HCT116 (cell line): ENCODE data around the gene CNTN5. TPM values are rescaled to one million over a fixed set of nuclear protein-coding genes. Genes with fewer than 3 reads are reported as not detected.

ENCODE experiments used
- ATAC-seq: fragments of 200-7000 bp; cut with Tn5 transposase; 2 replicates; pipeline ENCODE4 v1.9.1; 2020; ENCODE audit warnings: mild to moderate bottlenecking, moderate library complexity
- BruUV-seq: library from RNA; stranded (reverse); fragments of 400-500 nt; replicated peaks from 2 replicates; lab custom pipeline; 2021; lab: Mats Ljungman, UMichigan
- CTCF ChIA-PET: fragments of 300-600 bp; sonication (Branson Sonifier 250); formaldehyde crosslinking; loops from one replicate; lab custom pipeline; 2021; ENCODE audit warnings: antibody characterized with exemption; lab: Charles Lee
- POLR2A ChIA-PET: fragments of 300-600, 350-600 bp; sonication (Branson Sonifier 250); formaldehyde crosslinking; loops from one replicate; lab custom pipeline; 2021; ENCODE audit warnings: antibody characterized with exemption; lab: Charles Lee
- RAD21 ChIA-PET, 2 experiments: fragments of 300-600 bp; sonication (Branson Sonifier 250); formaldehyde crosslinking; loops; one replicate each; lab custom pipeline; 2023; ENCODE audit warnings: low total read pairs in 2 of 2; ENCODE audit not compliant: uncharacterized antibody in 2 of 2, unreplicated experiment in 2 of 2, low non-redundant PET in 1 of 2; lab: Charles Lee
- DNase-seq: peaks from one replicate; pipeline ENCODE4 v3.0.0-alpha.2; 2010; ENCODE audit warnings: low read depth, low spot score
- H2AFZ ChIP-seq: fragments of 200-600 bp; shearing (Covaris generic), sonication (generic); 2 replicates; pipeline ENCODE4 v1.6.1; 2017; ENCODE audit warnings: low read depth, mixed run types, mixed read lengths, antibody characterized with exemption, low read length; ENCODE audit not compliant: poor library complexity, severe bottlenecking
- H3K27ac ChIP-seq: 2 replicates; pipeline ENCODE4 v1.5.1; 2012; ENCODE audit warnings: low read depth, low read length
- H3K27me3 ChIP-seq: fragments of 200-600 bp; sonication (generic); 2 replicates; pipeline ENCODE4 v1.6.1; 2016; ENCODE audit warnings: mixed run types, low read length, mixed read lengths; ENCODE audit not compliant: insufficient read depth
- H3K36me3 ChIP-seq, 2 experiments: fragments of 200-500 bp in 1 of 2; fragments of 200-600 bp in 1 of 2; sonication (Bioruptor generic) in 1 of 2; sonication (generic) in 1 of 2; 2 replicates each; pipeline versions ENCODE4 v1.5.1 to v1.6.1; 2014 to 2016; ENCODE audit warnings: low read length in 2 of 2, inconsistent platforms in 1 of 2, mixed read lengths in 1 of 2, mixed run types in 1 of 2; ENCODE audit not compliant: insufficient read depth in 2 of 2, control insufficient read depth in 1 of 2
- H3K4me1 ChIP-seq, 2 experiments: fragments of 200-600 bp in 1 of 2; sonication (generic) in 1 of 2; 2 replicates each; pipeline versions ENCODE4 v1.5.1 to v1.6.1; 2012 to 2017; ENCODE audit warnings: low read length in 2 of 2, inconsistent platforms in 1 of 2, mild to moderate bottlenecking in 1 of 2, mixed read lengths in 1 of 2, mixed run types in 1 of 2, moderate library complexity in 1 of 2; ENCODE audit not compliant: insufficient read depth in 2 of 2, control insufficient read depth in 1 of 2
- H3K4me2 ChIP-seq: fragments of 200-600 bp; sonication (generic); 2 replicates; pipeline ENCODE4 v1.6.1; 2017; ENCODE audit warnings: mixed run types, low read length, mixed read lengths
- H3K4me3 ChIP-seq, 2 experiments: fragments of 200-600 bp in 1 of 2; sonication (generic) in 1 of 2; replicated peaks in 1 of 2; 2 replicates each; pipeline ENCODE4 v1.5.1; 2011 to 2016; ENCODE audit warnings: low read length in 2 of 2, control low read depth in 1 of 2, low read depth in 1 of 2, mild to moderate bottlenecking in 1 of 2, mixed read lengths in 1 of 2, mixed run types in 1 of 2
- H3K79me2 ChIP-seq: fragments of 200-600 bp; sonication (generic); 2 replicates; pipeline ENCODE4 v1.6.1; 2017; ENCODE audit warnings: mild to moderate bottlenecking, mixed run types, low read length, moderate library complexity, mixed read lengths; ENCODE audit not compliant: insufficient read depth
- H3K9ac ChIP-seq: fragments of 200-600 bp; sonication (generic); 2 replicates; pipeline ENCODE4 v1.6.1; 2016; ENCODE audit warnings: low read length, mixed read lengths
- H3K9me2 ChIP-seq: fragments of 200-600 bp; sonication (generic), shearing (Covaris generic); 2 replicates; pipeline ENCODE4 v1.6.1; 2017; ENCODE audit warnings: mixed run types, mild to moderate bottlenecking, moderate library complexity; ENCODE audit not compliant: insufficient read depth
- H3K9me3 ChIP-seq, 2 experiments: fragments of 200-500 bp in 1 of 2; fragments of 200-600 bp in 1 of 2; sonication (Bioruptor generic) in 1 of 2; sonication (generic) in 1 of 2; 2 replicates each; pipeline ENCODE4 v1.6.1; 2014 to 2017; ENCODE audit warnings: low read length in 2 of 2, mixed read lengths in 2 of 2, inconsistent platforms in 1 of 2, low read depth in 1 of 2, mild to moderate bottlenecking in 1 of 2, mixed run types in 1 of 2, moderate library complexity in 1 of 2; ENCODE audit not compliant: control insufficient read depth in 1 of 2, insufficient read depth in 1 of 2
- H4K20me1 ChIP-seq: fragments of 200-600 bp; sonication (generic), shearing (Covaris generic); 2 replicates; pipeline ENCODE4 v1.6.1; 2017; ENCODE audit warnings: mixed run types, mild to moderate bottlenecking, moderate library complexity; ENCODE audit not compliant: insufficient read depth
- CBX3 ChIP-seq: IDR thresholded peaks from 2 replicates; pipeline ENCODE4 v1.6.1; 2012; ENCODE audit warnings: low read depth
- CEBPB ChIP-seq: IDR thresholded peaks from 2 replicates; pipeline ENCODE4 v1.6.1; 2012; ENCODE audit warnings: low read depth
- EGR1 ChIP-seq: IDR thresholded peaks from 2 replicates; pipeline ENCODE4 v1.6.1; 2012; ENCODE audit warnings: low read depth
- ELF1 ChIP-seq: IDR thresholded peaks from 2 replicates; pipeline ENCODE4 v1.6.1; 2012; ENCODE audit warnings: low read depth, borderline replicate concordance
- EZH2 ChIP-seq: fragments of 200-600 bp; sonication (generic); IDR thresholded peaks from 2 replicates; pipeline ENCODE4 v1.6.1; 2017; ENCODE audit warnings: antibody characterized with exemption, mixed run types
- FOSL1 ChIP-seq: IDR thresholded peaks from 2 replicates; pipeline ENCODE4 v1.6.1; 2012; ENCODE audit warnings: low read depth
- POLR2A ChIP-seq: IDR thresholded peaks from 2 replicates; pipeline ENCODE4 v1.7.0; 2011; ENCODE audit warnings: borderline replicate concordance; ENCODE audit not compliant: insufficient read depth, insufficient read length; ENCODE audit errors: extremely low read depth
- RAD21 ChIP-seq: IDR thresholded peaks from 2 replicates; pipeline ENCODE4 v1.6.1; 2012; ENCODE audit warnings: low read depth, mild to moderate bottlenecking
- SIN3A ChIP-seq: IDR thresholded peaks from 2 replicates; pipeline ENCODE4 v1.6.1; 2012; ENCODE audit warnings: low read depth
- SRF ChIP-seq: IDR thresholded peaks from 2 replicates; pipeline ENCODE4 v1.6.1; 2012; ENCODE audit warnings: low read depth
- TCF7L2 ChIP-seq: IDR thresholded peaks from 2 replicates; pipeline ENCODE4 v1.7.0; 2011; ENCODE audit warnings: borderline replicate concordance, inconsistent platforms; ENCODE audit not compliant: insufficient read depth, insufficient read length; ENCODE audit errors: extremely low read depth
- ZNF274 ChIP-seq: fragments of 200-500 bp; sonication (Bioruptor generic); IDR thresholded peaks from 2 replicates; pipeline ENCODE4 v1.6.1; 2014; ENCODE audit warnings: mild to moderate bottlenecking, low read depth, low read length, inconsistent platforms
- intact Hi-C: fragments of 100-400 bp; cut with micrococcal nuclease; formaldehyde crosslinking; loops from 2 replicates; pipeline ENCODE4 v1.10.0; 2022
- total RNA-seq: library from RNA; stranded (reverse); gene quantifications from one replicate; pipeline ENCODE4 v1.2.1, GENCODE V29; 2021; ENCODE audit not compliant: unreplicated experiment
- TF ChIP-seq, protein P1 (sequence below): IDR thresholded peaks from 2 replicates; pipeline ENCODE4 v1.6.1; 2012; ENCODE audit warnings: low read depth
- TF ChIP-seq, protein P2 (sequence below): IDR thresholded peaks from 2 replicates; pipeline ENCODE4 v1.6.1; 2011; ENCODE audit warnings: mild to moderate bottlenecking, low read length, moderate library complexity; ENCODE audit not compliant: insufficient replicate concordance; ENCODE audit errors: extremely low read depth
- TF ChIP-seq, protein P3 (sequence below), 3 experiments: fragments of 200-600 bp in 1 of 3; sonication (generic) in 1 of 3; IDR thresholded peaks in 2 of 3; conservative IDR thresholded peaks in 1 of 3; 2 replicates each; pipeline ENCODE4 v1.5.1; 2012 to 2017; ENCODE audit warnings: low read depth in 2 of 3, low read length in 2 of 3, antibody characterized with exemption in 1 of 3, borderline replicate concordance in 1 of 3, control low read depth in 1 of 3, mild to moderate bottlenecking in 1 of 3, mixed read lengths in 1 of 3, mixed run types in 1 of 3, moderate library complexity in 1 of 3; ENCODE audit not compliant: insufficient read depth in 1 of 3

CNTN5 gene
- total RNA-seq, 1 experiment from 2014 or later: not detected

DNA sequence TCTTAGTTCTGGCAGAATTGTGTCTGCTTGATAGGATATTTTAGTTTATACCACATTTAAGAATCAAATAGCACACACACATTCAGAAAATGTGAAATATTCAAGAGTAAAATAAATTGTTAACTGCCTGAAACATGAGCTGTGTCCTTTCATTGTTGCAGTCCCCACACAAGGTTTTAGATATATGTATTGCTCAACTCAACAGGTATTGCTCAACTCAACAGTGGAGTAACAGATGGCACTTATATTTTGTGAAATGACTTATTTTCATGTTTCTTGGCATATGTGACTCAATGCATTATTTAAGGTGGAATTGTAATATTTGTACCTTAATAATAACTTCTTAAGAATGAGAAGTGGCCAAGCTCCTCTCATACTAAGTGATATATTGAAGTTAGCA is 760.3 kb downstream of the CNTN5 start:
- DNase-seq (no peak), ATAC-seq (no peak)
- ChIA-PET CTCF (no interaction called here), RAD21 (no interaction called here), POLR2A (no interaction called here)
- no peaks in the 10 kb centered on the region for H3K79me2 ChIP-seq
- H3K4me2 ChIP-seq: no peak overlapping the region
- H2AFZ ChIP-seq: no peak overlapping the region
- no peak overlapping the region for H3K4me3 ChIP-seq
- no peak overlapping the region for H3K27ac ChIP-seq
- no peaks in the 10 kb centered on the region for H4K20me1 ChIP-seq
- intact Hi-C loops: no loop called here
- H3K9me3 ChIP-seq: peaks cover 4 to 9% of the 10 kb centered on the region in 2 experiments; a peak in 2 of 4 replicates
- no peak overlapping the region for H3K9ac ChIP-seq
- no peaks in the 10 kb centered on the region for H3K4me1 ChIP-seq
- no peaks in the 10 kb centered on the region for H3K9me2 ChIP-seq
- H3K27me3 ChIP-seq: no peaks in the 10 kb centered on the region
- H3K36me3 ChIP-seq: no peaks in the 10 kb centered on the region
- BruUV-seq: no TSS peak
- TF ChIP-seq, protein P1, sequence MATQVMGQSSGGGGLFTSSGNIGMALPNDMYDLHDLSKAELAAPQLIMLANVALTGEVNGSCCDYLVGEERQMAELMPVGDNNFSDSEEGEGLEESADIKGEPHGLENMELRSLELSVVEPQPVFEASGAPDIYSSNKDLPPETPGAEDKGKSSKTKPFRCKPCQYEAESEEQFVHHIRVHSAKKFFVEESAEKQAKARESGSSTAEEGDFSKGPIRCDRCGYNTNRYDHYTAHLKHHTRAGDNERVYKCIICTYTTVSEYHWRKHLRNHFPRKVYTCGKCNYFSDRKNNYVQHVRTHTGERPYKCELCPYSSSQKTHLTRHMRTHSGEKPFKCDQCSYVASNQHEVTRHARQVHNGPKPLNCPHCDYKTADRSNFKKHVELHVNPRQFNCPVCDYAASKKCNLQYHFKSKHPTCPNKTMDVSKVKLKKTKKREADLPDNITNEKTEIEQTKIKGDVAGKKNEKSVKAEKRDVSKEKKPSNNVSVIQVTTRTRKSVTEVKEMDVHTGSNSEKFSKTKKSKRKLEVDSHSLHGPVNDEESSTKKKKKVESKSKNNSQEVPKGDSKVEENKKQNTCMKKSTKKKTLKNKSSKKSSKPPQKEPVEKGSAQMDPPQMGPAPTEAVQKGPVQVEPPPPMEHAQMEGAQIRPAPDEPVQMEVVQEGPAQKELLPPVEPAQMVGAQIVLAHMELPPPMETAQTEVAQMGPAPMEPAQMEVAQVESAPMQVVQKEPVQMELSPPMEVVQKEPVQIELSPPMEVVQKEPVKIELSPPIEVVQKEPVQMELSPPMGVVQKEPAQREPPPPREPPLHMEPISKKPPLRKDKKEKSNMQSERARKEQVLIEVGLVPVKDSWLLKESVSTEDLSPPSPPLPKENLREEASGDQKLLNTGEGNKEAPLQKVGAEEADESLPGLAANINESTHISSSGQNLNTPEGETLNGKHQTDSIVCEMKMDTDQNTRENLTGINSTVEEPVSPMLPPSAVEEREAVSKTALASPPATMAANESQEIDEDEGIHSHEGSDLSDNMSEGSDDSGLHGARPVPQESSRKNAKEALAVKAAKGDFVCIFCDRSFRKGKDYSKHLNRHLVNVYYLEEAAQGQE: no peak
- no peak for TF ChIP-seq SIN3A
- no peak for TF ChIP-seq ELF1
- no peak for TF ChIP-seq CEBPB
- TF ChIP-seq EGR1: no peak
- TF ChIP-seq POLR2A: no peak
- no peak for TF ChIP-seq FOSL1
- TF ChIP-seq ZNF274: no peak
- no peak for TF ChIP-seq TCF7L2
- no peak for TF ChIP-seq SRF
- no peak for TF ChIP-seq CBX3
- TF ChIP-seq RAD21: no peak
- TF ChIP-seq, protein P2, sequence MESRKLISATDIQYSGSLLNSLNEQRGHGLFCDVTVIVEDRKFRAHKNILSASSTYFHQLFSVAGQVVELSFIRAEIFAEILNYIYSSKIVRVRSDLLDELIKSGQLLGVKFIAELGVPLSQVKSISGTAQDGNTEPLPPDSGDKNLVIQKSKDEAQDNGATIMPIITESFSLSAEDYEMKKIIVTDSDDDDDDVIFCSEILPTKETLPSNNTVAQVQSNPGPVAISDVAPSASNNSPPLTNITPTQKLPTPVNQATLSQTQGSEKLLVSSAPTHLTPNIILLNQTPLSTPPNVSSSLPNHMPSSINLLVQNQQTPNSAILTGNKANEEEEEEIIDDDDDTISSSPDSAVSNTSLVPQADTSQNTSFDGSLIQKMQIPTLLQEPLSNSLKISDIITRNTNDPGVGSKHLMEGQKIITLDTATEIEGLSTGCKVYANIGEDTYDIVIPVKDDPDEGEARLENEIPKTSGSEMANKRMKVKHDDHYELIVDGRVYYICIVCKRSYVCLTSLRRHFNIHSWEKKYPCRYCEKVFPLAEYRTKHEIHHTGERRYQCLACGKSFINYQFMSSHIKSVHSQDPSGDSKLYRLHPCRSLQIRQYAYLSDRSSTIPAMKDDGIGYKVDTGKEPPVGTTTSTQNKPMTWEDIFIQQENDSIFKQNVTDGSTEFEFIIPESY: no peak
- TF ChIP-seq EZH2: no peak
- TF ChIP-seq, protein P3, sequence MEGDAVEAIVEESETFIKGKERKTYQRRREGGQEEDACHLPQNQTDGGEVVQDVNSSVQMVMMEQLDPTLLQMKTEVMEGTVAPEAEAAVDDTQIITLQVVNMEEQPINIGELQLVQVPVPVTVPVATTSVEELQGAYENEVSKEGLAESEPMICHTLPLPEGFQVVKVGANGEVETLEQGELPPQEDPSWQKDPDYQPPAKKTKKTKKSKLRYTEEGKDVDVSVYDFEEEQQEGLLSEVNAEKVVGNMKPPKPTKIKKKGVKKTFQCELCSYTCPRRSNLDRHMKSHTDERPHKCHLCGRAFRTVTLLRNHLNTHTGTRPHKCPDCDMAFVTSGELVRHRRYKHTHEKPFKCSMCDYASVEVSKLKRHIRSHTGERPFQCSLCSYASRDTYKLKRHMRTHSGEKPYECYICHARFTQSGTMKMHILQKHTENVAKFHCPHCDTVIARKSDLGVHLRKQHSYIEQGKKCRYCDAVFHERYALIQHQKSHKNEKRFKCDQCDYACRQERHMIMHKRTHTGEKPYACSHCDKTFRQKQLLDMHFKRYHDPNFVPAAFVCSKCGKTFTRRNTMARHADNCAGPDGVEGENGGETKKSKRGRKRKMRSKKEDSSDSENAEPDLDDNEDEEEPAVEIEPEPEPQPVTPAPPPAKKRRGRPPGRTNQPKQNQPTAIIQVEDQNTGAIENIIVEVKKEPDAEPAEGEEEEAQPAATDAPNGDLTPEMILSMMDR (IDR thresholded peaks at IDR 0.05 in 2 of 3, conservative IDR thresholded peaks at IDR 0.05 in 1 of 3; ENCODE audit: borderline replicate concordance in 1 of 3, insufficient read depth in 1 of 3, low read depth in 2 of 3, low read length in 2 of 3): no peak
